Measurements from ENCODE around the gene PAGR1. TPM values are rescaled to one million over a fixed set of nuclear protein-coding genes. Genes with fewer than 3 reads are reported as not detected.

The PAGR1 gene
- total and polyA plus RNA-seq, 9 of the 15 experiments (the other 6 are each of a cell fraction or from before 2014, with no cell fraction given), result 1.4 to 58.2 (median 16.8) TPM

- TF ChIP-seq ZNF609 (CRISPR knock-in tag; IDR thresholded peaks at IDR 0.05; ENCODE audit: borderline replicate concordance) (no peak), DACH1 (IDR thresholded peaks at IDR 0.05; ENCODE audit: partially characterized antibody) (no peak), ZBTB8A (IDR thresholded peaks at IDR 0.05; ENCODE audit: partially characterized antibody) (no peak), GTF2A2 (tag; IDR thresholded peaks at IDR 0.05) (no peak), ZNF134 (CRISPR knock-in tag; conservative IDR thresholded peaks at IDR 0.05) (peak; percentile 86), RCOR1 (IDR thresholded peaks at IDR 0.05; ENCODE audit: borderline replicate concordance in 1 of 2, low read depth in 2 of 2, low read length in 2 of 2) (peak in 1 of 2 experiments; percentile 25; a peak in 2 of 4 replicates), SFPQ (IDR thresholded peaks at IDR 0.05; ENCODE audit: low read depth, low read length) (no peak), RB1 (IDR thresholded peaks at IDR 0.05; ENCODE audit: low read depth) (peak; percentile 78; the same call in 1 of the 2 replicates), HIVEP1 (CRISPR knock-in tag; IDR thresholded peaks at IDR 0.05) (peak; percentile 75; the same call in 1 of the 2 replicates), ZNF124 (CRISPR knock-in tag; IDR thresholded peaks at IDR 0.05) (no peak), ARID3A (IDR thresholded peaks at IDR 0.05; ENCODE audit: borderline replicate concordance, low read depth, low read length) (no peak), ZBTB1 (CRISPR knock-in tag; IDR thresholded peaks at IDR 0.05; ENCODE audit: borderline replicate concordance, low read depth) (no peak), POLR2AphosphoS5 (IDR thresholded peaks at IDR 0.05; ENCODE audit: control insufficient read depth, insufficient read depth, low read depth, low read length) (peak; percentile 60), SP2 (IDR thresholded peaks at IDR 0.05; ENCODE audit: extremely low read depth, low read depth, low read length, poor library complexity, severe bottlenecking) (peak; percentile 33), SRSF9 (IDR thresholded peaks at IDR 0.05; ENCODE audit: borderline replicate concordance, low read depth, low read length) (no peak), RAD21 (CRISPR knock-in tag; conservative IDR thresholded peaks at IDR 0.05 in 1 of 2, IDR thresholded peaks at IDR 0.05 in 1 of 2) (peak; percentile 78 to 79), NCOA6 (IDR thresholded peaks at IDR 0.05) (peak; percentile 94), IRF2 (CRISPR knock-in tag; IDR thresholded peaks at IDR 0.05) (no peak)
Observed at GRCh38 chr16:29815793-29816693, at the start of gene PAGR1 (continued).

All from K562 (cell line).